Thoracic aorta (tissue), 2 donors: ENCODE measurements around the gene SPRYD7. TPM values are rescaled to one million over a fixed set of nuclear protein-coding genes. Genes with fewer than 3 reads are reported as not detected.
"Not testable (repeated sequence)": the region's sequence is repeated elsewhere in the genome, so short reads cannot be mapped to it uniquely, and the experiment has no call there.

Experiments
- ATAC-seq: fragments of 150-250 bp; one replicate; pipeline ENCODE4 v1.8.0; 2017; ENCODE audit warnings: low read depth; ENCODE audit not compliant: insufficient number of reproducible peaks, low FRiP score
- DNase-seq: peaks from one replicate; pipeline ENCODE4 v3.0.0-alpha.2; 2020; ENCODE audit warnings: low spot score
- H3K27ac ChIP-seq, 2 donors: fragments of 200-600 bp; sonication (generic); 1 replicate in 1 of 2; 2 replicates in 1 of 2; pipeline ENCODE4 v1.5.1; 2016; ENCODE audit warnings: mild to moderate bottlenecking in 2 of 2, moderate library complexity in 2 of 2
- H3K27me3 ChIP-seq: fragments of 200-600 bp; sonication (generic); replicated peaks from 2 replicates; pipeline ENCODE4 v1.6.0; 2016; ENCODE audit warnings: mild to moderate bottlenecking; ENCODE audit not compliant: insufficient read depth
- H3K36me3 ChIP-seq: fragments of 200-600 bp; sonication (generic); one replicate; pipeline ENCODE4 v1.5.1; 2016
- H3K4me1 ChIP-seq, 2 donors: fragments of 200-600 bp; sonication (generic); 1 replicate in 1 of 2; 2 replicates in 1 of 2; pipeline versions ENCODE4 v1.5.1 to v1.6.0; 2016; ENCODE audit warnings: low read depth in 2 of 2, mild to moderate bottlenecking in 1 of 2; ENCODE audit not compliant: control insufficient read depth in 1 of 2
- H3K4me3 ChIP-seq: fragments of 200-600 bp; sonication (generic); 2 replicates; pipeline ENCODE4 v1.5.1; 2016; ENCODE audit warnings: mild to moderate bottlenecking
- H3K9me3 ChIP-seq: fragments of 200-600 bp; sonication (generic); 2 replicates; pipeline ENCODE4 v1.5.1; 2016
- total RNA-seq, 2 donors: library from RNA; depleted of rRNA; stranded (reverse); fragments of >200 nt; gene quantifications; one replicate each; pipeline versions ENCODE4 v1.1.0 to v1.2.3, GENCODE V29; 2016
- TF ChIP-seq, protein P1 (sequence below): fragments of 200-600 bp; sonication (generic); IDR thresholded peaks from one replicate; pipeline ENCODE4 v1.5.1; 2019; ENCODE audit warnings: antibody characterized with exemption

Gene SPRYD7
- total RNA-seq, 2 donors from 2014 or later: 4.0 to 4.1 TPM

GRCh38 chr13:49956131-49956530, 20.0 kb upstream of the SPRYD7 start:
- Histone ChIP-seq H3K27me3 (no peaks in the 10 kb centered on the region), H3K27ac (no peak overlapping the region), H3K36me3 (no peaks in the 10 kb centered on the region), H3K4me3 (no peak overlapping the region), H3K4me1 (no peaks in the 10 kb centered on the region), H3K9me3 (peaks cover 3% of the 10 kb centered on the region)
- DNase-seq (no peak), ATAC-seq (no peak)
- TF ChIP-seq, protein P1, sequence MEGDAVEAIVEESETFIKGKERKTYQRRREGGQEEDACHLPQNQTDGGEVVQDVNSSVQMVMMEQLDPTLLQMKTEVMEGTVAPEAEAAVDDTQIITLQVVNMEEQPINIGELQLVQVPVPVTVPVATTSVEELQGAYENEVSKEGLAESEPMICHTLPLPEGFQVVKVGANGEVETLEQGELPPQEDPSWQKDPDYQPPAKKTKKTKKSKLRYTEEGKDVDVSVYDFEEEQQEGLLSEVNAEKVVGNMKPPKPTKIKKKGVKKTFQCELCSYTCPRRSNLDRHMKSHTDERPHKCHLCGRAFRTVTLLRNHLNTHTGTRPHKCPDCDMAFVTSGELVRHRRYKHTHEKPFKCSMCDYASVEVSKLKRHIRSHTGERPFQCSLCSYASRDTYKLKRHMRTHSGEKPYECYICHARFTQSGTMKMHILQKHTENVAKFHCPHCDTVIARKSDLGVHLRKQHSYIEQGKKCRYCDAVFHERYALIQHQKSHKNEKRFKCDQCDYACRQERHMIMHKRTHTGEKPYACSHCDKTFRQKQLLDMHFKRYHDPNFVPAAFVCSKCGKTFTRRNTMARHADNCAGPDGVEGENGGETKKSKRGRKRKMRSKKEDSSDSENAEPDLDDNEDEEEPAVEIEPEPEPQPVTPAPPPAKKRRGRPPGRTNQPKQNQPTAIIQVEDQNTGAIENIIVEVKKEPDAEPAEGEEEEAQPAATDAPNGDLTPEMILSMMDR: no peak

DNA sequence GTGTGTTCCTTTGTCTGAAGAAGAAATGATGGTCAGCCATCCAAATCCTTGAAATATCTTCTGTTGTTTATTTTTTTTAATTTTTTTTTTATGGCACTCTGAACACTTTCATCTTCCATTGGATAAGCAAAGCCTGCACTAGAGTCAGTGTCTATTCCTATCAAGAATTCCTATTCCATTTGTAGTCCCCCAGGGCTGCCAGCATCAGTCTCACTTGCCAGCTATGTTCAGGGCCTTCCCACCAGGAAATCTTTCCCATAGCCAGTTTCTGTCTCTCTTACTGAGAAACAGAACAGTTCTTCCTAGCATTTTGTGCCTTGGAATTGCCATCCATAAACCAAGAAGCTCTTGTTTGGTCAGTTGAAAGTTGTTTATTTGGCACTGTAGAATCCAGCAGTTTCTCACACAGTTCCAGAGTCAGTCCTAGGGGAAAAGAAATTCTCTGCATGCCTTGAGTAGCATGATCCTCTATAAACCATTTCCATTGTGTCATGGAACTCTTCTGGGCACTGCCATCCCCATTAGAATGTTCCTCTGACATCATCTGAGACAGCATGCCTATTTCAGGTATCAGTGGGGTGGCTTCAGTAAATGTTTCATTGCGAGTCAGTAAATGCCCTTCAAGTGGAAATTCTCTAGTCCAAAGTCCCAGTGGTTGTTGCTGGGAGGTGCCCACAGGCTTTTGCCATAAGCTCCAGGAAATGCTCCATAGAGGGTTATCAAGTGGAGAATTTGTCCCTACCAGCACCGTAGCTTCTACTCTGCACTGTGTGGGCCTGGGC, 18.7 kb upstream of the SPRYD7 start:
- Histone ChIP-seq H3K4me1 (no peaks in the 10 kb centered on the region), H3K9me3 (peaks cover 3% of the 10 kb centered on the region), H3K27me3 (no peaks in the 10 kb centered on the region), H3K4me3 (no peak overlapping the region), H3K36me3 (no peaks in the 10 kb centered on the region), H3K27ac (no peak overlapping the region)
- DNase-seq (no peak), ATAC-seq (no peak)
- TF ChIP-seq, protein P1: no peak

- no peaks in the 10 kb centered on the region for H3K27me3 ChIP-seq
- no peak for ATAC-seq
- no peak overlapping the region for H3K27ac ChIP-seq
- DNase-seq: no peak
- no peaks in the 10 kb centered on the region for H3K36me3 ChIP-seq
- TF ChIP-seq, protein P1: no peak
- no peaks in the 10 kb centered on the region for H3K9me3 ChIP-seq
- H3K4me1 ChIP-seq: no peaks in the 10 kb centered on the region
- H3K4me3 ChIP-seq: no peak overlapping the region
Observed at GRCh38 chr13:49953560-49953959, 17.4 kb upstream of the SPRYD7 start.

- H3K9me3 ChIP-seq: no peaks in the 10 kb centered on the region
- no peak for ATAC-seq
- H3K27me3 ChIP-seq: no peaks in the 10 kb centered on the region
- H3K27ac ChIP-seq: no peak overlapping the region
- DNase-seq: no peak
- no peak overlapping the region for H3K4me3 ChIP-seq
- H3K4me1 ChIP-seq: no peaks in the 10 kb centered on the region
- TF ChIP-seq, protein P1: no peak
- H3K36me3 ChIP-seq: no peaks in the 10 kb centered on the region
Observed at GRCh38 chr13:49951754-49952535, 15.8 kb upstream of the SPRYD7 start.

DNA sequence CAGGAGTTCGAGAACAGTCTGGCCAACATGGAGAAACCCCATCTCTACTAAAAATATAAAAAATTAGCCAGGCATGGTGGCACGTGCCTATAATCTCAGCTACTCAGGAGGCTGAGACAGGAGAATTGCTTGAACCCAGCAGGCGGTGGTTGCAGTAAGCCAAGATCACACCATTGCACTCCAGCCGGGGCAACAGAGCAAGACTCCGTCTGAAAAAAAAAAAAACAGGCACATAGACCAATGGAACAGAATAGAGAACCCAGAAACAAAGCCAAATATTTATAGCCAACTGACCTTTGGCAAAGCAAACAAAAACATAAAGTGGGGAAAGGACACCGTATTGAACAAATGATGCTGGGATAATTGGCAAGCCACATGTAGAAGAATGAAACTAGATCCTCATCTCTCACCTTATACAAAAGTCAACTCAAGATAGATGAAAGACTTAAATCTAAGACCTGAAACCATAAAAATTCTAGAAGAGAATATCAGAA, 12.7 kb upstream of the SPRYD7 start:
- not testable (repeated sequence) for ATAC-seq, H3K4me3 ChIP-seq, H3K27me3 ChIP-seq, DNase-seq, H3K27ac ChIP-seq, H3K4me1 ChIP-seq, H3K36me3 ChIP-seq, H3K9me3 ChIP-seq
